Mammary epithelial cell (primary cell): ENCODE data around the gene NUP98.

ENCODE experiments used
- EZH2 ChIP-seq: IDR thresholded peaks from 2 replicates; pipeline ENCODE4 v1.6.1; 2012; ENCODE audit warnings: low read length, inconsistent platforms, borderline replicate concordance
- TF ChIP-seq, protein P1 (sequence below), 2 donors: IDR thresholded peaks in 1 of 2; conservative IDR thresholded peaks in 1 of 2; 2 replicates each; pipeline ENCODE4 v1.5.1; 2011 to 2012; ENCODE audit warnings: inconsistent platforms in 2 of 2, low read length in 2 of 2, mild to moderate bottlenecking in 2 of 2, control low read depth in 1 of 2, low read depth in 1 of 2; ENCODE audit not compliant: insufficient read depth in 1 of 2; ENCODE audit errors: extremely low read depth in 1 of 2

DNA sequence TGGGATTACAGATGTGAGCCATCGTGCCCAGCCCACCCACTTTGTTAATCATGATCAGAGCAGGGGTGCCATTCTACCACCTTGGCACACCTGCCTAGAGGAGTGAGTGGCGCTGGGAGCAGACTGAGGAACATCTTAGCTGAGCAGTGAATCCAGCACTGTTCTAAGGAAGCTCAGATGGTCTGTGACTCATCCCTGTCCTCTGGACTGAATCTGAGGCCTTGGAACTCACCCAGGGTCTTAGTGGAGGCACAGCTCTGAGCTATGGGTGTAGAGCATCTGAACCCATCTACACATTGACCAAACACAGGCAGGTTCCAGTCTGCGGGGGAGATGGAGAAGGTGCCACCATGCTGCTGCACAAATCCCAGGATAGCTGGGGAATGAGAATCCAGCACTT lies 25.9 kb upstream of the NUP98 start:
- TF ChIP-seq, protein P1, sequence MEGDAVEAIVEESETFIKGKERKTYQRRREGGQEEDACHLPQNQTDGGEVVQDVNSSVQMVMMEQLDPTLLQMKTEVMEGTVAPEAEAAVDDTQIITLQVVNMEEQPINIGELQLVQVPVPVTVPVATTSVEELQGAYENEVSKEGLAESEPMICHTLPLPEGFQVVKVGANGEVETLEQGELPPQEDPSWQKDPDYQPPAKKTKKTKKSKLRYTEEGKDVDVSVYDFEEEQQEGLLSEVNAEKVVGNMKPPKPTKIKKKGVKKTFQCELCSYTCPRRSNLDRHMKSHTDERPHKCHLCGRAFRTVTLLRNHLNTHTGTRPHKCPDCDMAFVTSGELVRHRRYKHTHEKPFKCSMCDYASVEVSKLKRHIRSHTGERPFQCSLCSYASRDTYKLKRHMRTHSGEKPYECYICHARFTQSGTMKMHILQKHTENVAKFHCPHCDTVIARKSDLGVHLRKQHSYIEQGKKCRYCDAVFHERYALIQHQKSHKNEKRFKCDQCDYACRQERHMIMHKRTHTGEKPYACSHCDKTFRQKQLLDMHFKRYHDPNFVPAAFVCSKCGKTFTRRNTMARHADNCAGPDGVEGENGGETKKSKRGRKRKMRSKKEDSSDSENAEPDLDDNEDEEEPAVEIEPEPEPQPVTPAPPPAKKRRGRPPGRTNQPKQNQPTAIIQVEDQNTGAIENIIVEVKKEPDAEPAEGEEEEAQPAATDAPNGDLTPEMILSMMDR (conservative IDR thresholded peaks at IDR 0.05 in 1 of 2, IDR thresholded peaks at IDR 0.05 in 1 of 2; ENCODE audit: extremely low read depth in 1 of 2, insufficient read depth in 1 of 2, low read depth in 1 of 2, low read length in 2 of 2), result no peak
- TF ChIP-seq EZH2, result no peak
